Fibroblast of lung (primary cell): ENCODE results near the gene ZNF821. TPM values are rescaled to one million over a fixed set of nuclear protein-coding genes. Genes with fewer than 3 reads are reported as not detected.

Experiments used
- DNase-seq, 2 donors: peaks; one replicate each; pipeline versions ENCODE4 v3.0.0 to v3.0.0-alpha.2; 2010; ENCODE audit warnings: low read depth in 2 of 2
- H2AFZ ChIP-seq: 2 replicates; pipeline ENCODE4 v1.5.1; 2012; ENCODE audit warnings: low read length, control low read depth, inconsistent platforms
- H3K27ac ChIP-seq: 2 replicates; pipeline ENCODE4 v1.5.1; 2011; ENCODE audit warnings: low read length, control low read depth; ENCODE audit not compliant: insufficient read depth
- H3K27me3 ChIP-seq: 2 replicates; pipeline ENCODE4 v1.5.1; 2011; ENCODE audit warnings: mild to moderate bottlenecking, low read length; ENCODE audit not compliant: control insufficient read depth, insufficient read depth
- H3K36me3 ChIP-seq: 2 replicates; pipeline ENCODE4 v1.5.1; 2011; ENCODE audit warnings: low read length; ENCODE audit not compliant: control insufficient read depth, insufficient read depth
- H3K4me1 ChIP-seq: 2 replicates; pipeline ENCODE4 v1.5.1; 2011; ENCODE audit warnings: low read length; ENCODE audit not compliant: control insufficient read depth, insufficient read depth; ENCODE audit errors: extremely low read depth
- H3K4me2 ChIP-seq: 2 replicates; pipeline ENCODE4 v1.5.1; 2011; ENCODE audit warnings: low read length, control low read depth; ENCODE audit not compliant: insufficient read depth; ENCODE audit errors: extremely low read depth
- H3K4me3 ChIP-seq, 4 experiments: fragments of 200-600 bp in 1 of 4; sonication (generic) in 1 of 4; replicated peaks in 1 of 4; 2 replicates each; pipeline ENCODE4 v1.5.1; 2011 to 2016; ENCODE audit warnings: low read length in 4 of 4, low read depth in 3 of 4, mild to moderate bottlenecking in 3 of 4, control low read depth in 2 of 4, inconsistent platforms in 1 of 4, mixed read lengths in 1 of 4; ENCODE audit not compliant: insufficient read depth in 1 of 4; ENCODE audit errors: control extremely low read depth in 1 of 4
- H3K79me2 ChIP-seq: 2 replicates; pipeline ENCODE4 v1.5.1; 2012; ENCODE audit warnings: mild to moderate bottlenecking, low read length, inconsistent platforms; ENCODE audit not compliant: control insufficient read depth, insufficient read depth
- H3K9ac ChIP-seq: 2 replicates; pipeline ENCODE4 v1.5.1; 2011; ENCODE audit warnings: mild to moderate bottlenecking, low read length, control low read depth; ENCODE audit not compliant: insufficient read depth
- H3K9me3 ChIP-seq: 2 replicates; pipeline ENCODE4 v1.5.1; 2012; ENCODE audit warnings: low read depth, low read length; ENCODE audit not compliant: control insufficient read depth, insufficient read depth
- H4K20me1 ChIP-seq: 2 replicates; pipeline ENCODE4 v1.5.1; 2011; ENCODE audit warnings: low read length; ENCODE audit not compliant: control insufficient read depth, insufficient read depth; ENCODE audit errors: extremely low read depth
- EZH2 ChIP-seq: IDR thresholded peaks from 2 replicates; pipeline ENCODE4 v1.5.1; 2012; ENCODE audit warnings: low read length, control low read depth, mild to moderate bottlenecking; ENCODE audit errors: missing control alignments
- polyA plus RNA-seq, 2 donors: library from polyadenylated mRNA; depleted of rRNA in 1 of 2; stranded (reverse) in 1 of 2; unstranded in 1 of 2; fragments of >200 nt; gene quantifications; 2 replicates each; pipeline ENCODE4 v1.2.1, GENCODE V29; 2011 to 2012; ENCODE audit warnings: missing spikeins in 1 of 2
- total RNA-seq: library from RNA; depleted of rRNA; stranded (reverse); fragments of >200 nt; gene quantifications from 2 replicates; pipeline ENCODE4 v1.2.1, GENCODE V29; 2014
- TF ChIP-seq, protein P1 (sequence below), 2 donors: IDR thresholded peaks in 1 of 2; conservative IDR thresholded peaks in 1 of 2; 1 replicate in 1 of 2; 2 replicates in 1 of 2; pipeline ENCODE4 v1.5.1; 2011 to 2012; ENCODE audit warnings: low read length in 2 of 2, control low read depth in 1 of 2, inconsistent platforms in 1 of 2, low read depth in 1 of 2, mild to moderate bottlenecking in 1 of 2

ZNF821 gene
- total and polyA plus RNA-seq, 2 donors (not counting 1 experiment from before 2014, with no cell fraction given) = 5.8 to 5.9 TPM

DNA sequence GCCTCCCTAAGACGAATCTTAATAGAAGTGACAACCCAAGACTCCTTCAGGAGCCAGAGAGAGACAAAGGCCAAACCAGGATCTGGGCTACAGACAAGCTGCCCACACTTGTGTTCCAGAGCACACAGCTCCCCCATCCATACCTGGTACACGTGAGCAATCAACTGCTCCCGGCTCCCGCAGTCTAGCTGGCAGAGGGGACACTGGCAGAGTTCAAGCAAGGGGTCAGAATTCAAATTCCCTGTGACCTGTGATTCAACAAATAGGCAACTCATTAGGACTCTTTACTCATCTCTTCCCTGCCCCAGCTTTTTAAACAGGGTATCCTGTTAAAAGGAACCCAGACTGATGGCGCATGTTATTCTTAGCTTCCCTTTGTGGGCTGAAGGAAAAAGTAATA is 20.0 kb downstream of the ZNF821 start:
- no peak overlapping the region for H3K4me3 ChIP-seq
- peaks cover 3% of the 10 kb centered on the region for H3K36me3 ChIP-seq
- H2AFZ ChIP-seq = no peak overlapping the region
- H3K4me2 ChIP-seq = no peak overlapping the region
- H4K20me1 ChIP-seq = no peaks in the 10 kb centered on the region
- no peak overlapping the region for H3K27ac ChIP-seq
- no peak for TF ChIP-seq EZH2
- TF ChIP-seq, protein P1, sequence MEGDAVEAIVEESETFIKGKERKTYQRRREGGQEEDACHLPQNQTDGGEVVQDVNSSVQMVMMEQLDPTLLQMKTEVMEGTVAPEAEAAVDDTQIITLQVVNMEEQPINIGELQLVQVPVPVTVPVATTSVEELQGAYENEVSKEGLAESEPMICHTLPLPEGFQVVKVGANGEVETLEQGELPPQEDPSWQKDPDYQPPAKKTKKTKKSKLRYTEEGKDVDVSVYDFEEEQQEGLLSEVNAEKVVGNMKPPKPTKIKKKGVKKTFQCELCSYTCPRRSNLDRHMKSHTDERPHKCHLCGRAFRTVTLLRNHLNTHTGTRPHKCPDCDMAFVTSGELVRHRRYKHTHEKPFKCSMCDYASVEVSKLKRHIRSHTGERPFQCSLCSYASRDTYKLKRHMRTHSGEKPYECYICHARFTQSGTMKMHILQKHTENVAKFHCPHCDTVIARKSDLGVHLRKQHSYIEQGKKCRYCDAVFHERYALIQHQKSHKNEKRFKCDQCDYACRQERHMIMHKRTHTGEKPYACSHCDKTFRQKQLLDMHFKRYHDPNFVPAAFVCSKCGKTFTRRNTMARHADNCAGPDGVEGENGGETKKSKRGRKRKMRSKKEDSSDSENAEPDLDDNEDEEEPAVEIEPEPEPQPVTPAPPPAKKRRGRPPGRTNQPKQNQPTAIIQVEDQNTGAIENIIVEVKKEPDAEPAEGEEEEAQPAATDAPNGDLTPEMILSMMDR (conservative IDR thresholded peaks at IDR 0.05 in 1 of 2, IDR thresholded peaks at IDR 0.05 in 1 of 2; ENCODE audit: low read depth in 1 of 2, low read length in 2 of 2) = no peak
- no peaks in the 10 kb centered on the region for H3K27me3 ChIP-seq
- H3K4me1 ChIP-seq = no peaks in the 10 kb centered on the region
- no peaks in the 10 kb centered on the region for H3K9me3 ChIP-seq
- H3K79me2 ChIP-seq = no peaks in the 10 kb centered on the region
- no peak overlapping the region for H3K9ac ChIP-seq
- no peak for DNase-seq

DNA sequence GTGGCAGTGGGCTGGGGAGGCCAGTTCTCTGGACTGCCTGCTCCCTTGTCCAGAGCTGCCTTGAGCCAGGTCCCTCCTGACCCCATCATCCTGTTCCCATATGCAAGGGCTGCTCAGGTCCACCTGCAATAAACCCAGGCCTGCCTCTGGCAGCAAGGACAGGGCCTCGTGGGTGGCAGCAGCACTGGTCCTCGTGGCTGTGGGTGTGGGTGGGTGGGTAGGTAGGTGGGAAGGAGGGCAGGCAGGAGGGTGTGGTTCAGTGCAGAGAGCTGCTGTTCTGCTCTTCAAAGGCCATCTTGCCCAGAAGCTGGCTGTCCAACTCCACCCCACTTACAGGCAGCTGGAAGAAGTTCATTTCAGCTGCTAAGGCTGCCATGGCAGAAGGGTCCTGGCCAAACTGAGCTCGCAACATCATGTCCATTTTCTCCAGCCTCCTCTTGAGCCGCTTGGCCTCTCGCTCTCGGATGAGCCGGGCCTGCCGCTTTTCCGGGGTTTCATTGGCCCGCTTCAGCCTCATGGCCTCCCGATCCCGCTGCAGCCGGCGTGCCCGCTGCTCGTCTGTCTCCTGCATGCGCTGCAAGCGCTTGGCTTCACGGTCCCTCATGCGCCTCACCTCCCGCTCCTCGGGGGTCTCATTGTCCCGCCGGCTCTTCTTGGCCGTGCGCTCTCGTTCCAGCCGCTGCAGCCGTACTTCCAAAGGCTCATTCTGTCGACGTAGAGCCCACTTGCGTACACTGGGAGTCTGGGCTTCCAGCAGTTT is 24.0 kb downstream of the ZNF821 start:
- Histone ChIP-seq H3K9me3 (no peaks in the 10 kb centered on the region), H3K27ac (no peak overlapping the region), H3K4me1 (no peaks in the 10 kb centered on the region), H3K27me3 (no peaks in the 10 kb centered on the region), H2AFZ (no peak overlapping the region), H4K20me1 (no peaks in the 10 kb centered on the region), H3K4me3 (no peak overlapping the region), H3K9ac (no peak overlapping the region), H3K79me2 (no peaks in the 10 kb centered on the region), H3K36me3 (peaks cover 3% of the 10 kb centered on the region), H3K4me2 (no peak overlapping the region)
- DNase-seq = no peak
- TF ChIP-seq, protein P1 (conservative IDR thresholded peaks at IDR 0.05 in 1 of 2, IDR thresholded peaks at IDR 0.05 in 1 of 2; ENCODE audit: low read depth in 1 of 2, low read length in 2 of 2) = no peak
- TF ChIP-seq EZH2 = no peak

DNA sequence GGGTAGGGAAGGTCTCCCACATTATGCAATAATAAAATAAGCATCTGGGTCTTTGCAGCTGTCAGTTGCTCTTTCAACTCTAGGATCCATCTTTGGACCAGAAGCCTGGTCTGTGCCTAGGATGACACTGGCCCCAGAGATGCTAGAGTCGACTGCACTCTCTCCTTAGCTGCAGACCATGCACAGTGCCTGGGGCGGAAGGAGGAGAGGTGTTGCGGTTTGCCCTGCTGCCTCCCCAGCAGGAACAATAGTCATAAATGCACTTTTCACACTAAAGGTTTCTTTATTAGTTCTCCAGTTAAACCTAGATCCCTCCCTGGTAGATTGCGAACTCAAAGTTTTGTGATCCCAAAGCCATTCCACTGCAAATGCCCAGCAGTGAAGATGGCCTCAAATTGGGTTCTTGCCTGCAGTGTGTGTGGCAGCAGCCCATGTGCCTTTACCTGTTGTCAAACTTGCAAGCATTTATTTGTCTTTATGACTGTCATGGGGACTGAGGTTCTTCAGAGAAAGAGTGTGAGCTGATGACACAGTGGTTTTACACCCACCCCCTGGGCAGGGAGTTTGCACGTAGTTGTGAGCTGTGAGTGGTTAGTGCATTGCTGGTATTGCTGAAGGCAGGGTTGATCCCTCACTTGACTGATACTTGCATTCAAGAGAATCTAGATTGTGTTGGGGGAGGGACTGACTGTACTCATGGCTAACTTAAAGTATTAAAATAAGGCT is 27.9 kb downstream of the ZNF821 start:
- no peak overlapping the region for H2AFZ ChIP-seq
- DNase-seq = no peak
- H3K36me3 ChIP-seq = peaks cover 8% of the 10 kb centered on the region
- H4K20me1 ChIP-seq = no peaks in the 10 kb centered on the region
- no peak overlapping the region for H3K4me2 ChIP-seq
- no peaks in the 10 kb centered on the region for H3K79me2 ChIP-seq
- TF ChIP-seq, protein P1 (conservative IDR thresholded peaks at IDR 0.05 in 1 of 2, IDR thresholded peaks at IDR 0.05 in 1 of 2; ENCODE audit: low read depth in 1 of 2, low read length in 2 of 2) = no peak
- no peak for TF ChIP-seq EZH2
- H3K9ac ChIP-seq = no peak overlapping the region
- no peaks in the 10 kb centered on the region for H3K27me3 ChIP-seq
- H3K27ac ChIP-seq = no peak overlapping the region
- no peaks in the 10 kb centered on the region for H3K4me1 ChIP-seq
- no peaks in the 10 kb centered on the region for H3K9me3 ChIP-seq
- no peak overlapping the region for H3K4me3 ChIP-seq
